NCI-H2029 (cell line): ENCODE measurements around the gene MIP.
"Not testable (repeated sequence)": the region's sequence is repeated elsewhere in the genome, so short reads cannot be mapped to it uniquely, and the experiment has no call there.

Experiments
- DNase-seq: peaks from one replicate; lab custom pipeline; 2025; lab: John Stamatoyannopoulos, UW

Gene MIP

GRCh38 chr12:56410768-56411167 is 43.7 kb downstream of the MIP start:
- DNase-seq: no peak

- no peak for DNase-seq
These were observed 45.5 kb downstream of the MIP start for GRCh38 chr12:56408799-56409417.

GRCh38 chr12:56404227-56404626 is 50.2 kb downstream of the MIP start:
- DNase-seq: not testable (repeated sequence)

GRCh38 chr12:56401612-56402011 is 52.8 kb downstream of the MIP start:
- DNase-seq: not testable (repeated sequence)

GRCh38 chr12:56401125-56401524 is 53.3 kb downstream of the MIP start:
- DNase-seq: not testable (repeated sequence)
